Measurements from ENCODE around the gene ACTL10.

DNA sequence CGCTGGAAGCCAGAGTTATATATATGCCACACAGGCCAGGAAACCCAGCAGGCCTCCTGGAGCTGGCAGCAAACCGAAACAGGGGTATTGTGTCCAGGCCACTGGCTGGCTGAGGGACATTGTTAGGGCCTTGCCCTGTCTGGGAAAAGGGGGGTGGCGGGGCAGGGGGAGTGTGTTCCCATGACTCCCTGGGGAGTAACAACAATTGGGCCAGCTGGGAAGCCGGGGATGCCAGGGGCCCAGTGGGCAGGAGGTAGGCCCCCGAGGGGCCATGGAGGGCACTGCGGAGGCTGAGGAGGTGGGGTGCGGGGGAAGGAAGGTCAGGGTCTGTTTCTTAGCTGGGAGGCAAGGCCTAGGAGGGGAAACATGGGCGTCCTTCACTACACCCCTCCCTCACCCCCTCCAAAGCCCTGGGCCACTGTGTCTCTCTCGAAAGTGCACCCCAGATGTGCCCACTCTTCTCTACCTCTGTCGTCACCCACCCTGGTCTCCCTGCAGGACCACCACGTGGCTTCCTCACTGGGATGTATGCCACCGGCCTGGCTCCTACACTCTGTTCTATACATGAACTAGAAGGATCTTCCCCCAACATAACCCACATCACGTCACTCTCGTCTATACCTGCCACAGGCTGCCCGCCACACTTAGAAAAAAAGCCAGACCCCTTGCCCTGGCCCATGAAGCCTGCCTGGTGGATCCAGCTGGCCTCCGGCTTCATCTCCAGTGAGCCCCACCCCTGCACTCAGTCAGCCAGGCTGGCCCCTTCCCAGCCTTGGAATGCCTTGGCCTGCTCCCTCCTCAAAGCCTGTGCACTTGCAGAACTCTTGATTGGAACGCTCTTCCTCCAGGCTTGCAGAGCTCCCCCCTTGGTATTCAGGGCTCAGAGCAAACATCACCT is 27.2 kb downstream of the ACTL10 start:
- TF ChIP-seq CTCF (IDR thresholded peaks at IDR 0.05) (no peak), ZFX (IDR thresholded peaks at IDR 0.05; ENCODE audit: borderline replicate concordance) (no peak)
